Heart left ventricle (tissue), 16 donors: Measurements from ENCODE around the gene CASP1. TPM values are rescaled to one million over a fixed set of nuclear protein-coding genes. Genes with fewer than 3 reads are reported as not detected.

Experiments used
- ATAC-seq, 4 donors: fragments of 200-7000 bp; cut with Tn5 transposase; one replicate each; pipeline ENCODE4 v1.9.1; 2020 to 2022; ENCODE audit warnings: moderate library complexity in 4 of 4, mild to moderate bottlenecking in 3 of 4, moderate number of reproducible peaks in 1 of 4
- DNase-seq, 5 donors: peaks; one replicate each; pipeline ENCODE4 v3.0.0-alpha.2; 2020
- H3K27ac ChIP-seq, 12 donors: fragments of 200-600 bp; sonication (generic) in 4 of 12; one replicate each; pipeline versions ENCODE4 v1.5.0 to v1.8.0; 2016 to 2022; ENCODE audit warnings: mild to moderate bottlenecking in 2 of 12
- H3K27me3 ChIP-seq, 9 donors: fragments of 200-600 bp; sonication (generic) in 2 of 9; one replicate each; pipeline versions ENCODE4 v1.5.1 to v1.8.0; 2016 to 2022; ENCODE audit warnings: mild to moderate bottlenecking in 3 of 9
- H3K36me3 ChIP-seq, 9 donors: fragments of 200-600 bp; sonication (generic) in 2 of 9; one replicate each; pipeline versions ENCODE4 v1.5.0 to v1.8.0; 2018 to 2022; ENCODE audit warnings: mild to moderate bottlenecking in 2 of 9
- H3K4me1 ChIP-seq, 12 donors: fragments of 200-600 bp; sonication (generic) in 4 of 12; one replicate each; pipeline versions ENCODE4 v1.5.0 to v1.8.0; 2016 to 2022; ENCODE audit warnings: mild to moderate bottlenecking in 3 of 12
- H3K4me3 ChIP-seq, 12 donors: fragments of 200-600 bp; sonication (generic) in 4 of 12; one replicate each; pipeline versions ENCODE4 v1.5.0 to v1.8.0; 2017 to 2022; ENCODE audit warnings: mild to moderate bottlenecking in 9 of 12, moderate library complexity in 4 of 12
- H3K9me3 ChIP-seq, 12 donors: fragments of 200-600 bp; sonication (generic) in 4 of 12; one replicate each; pipeline versions ENCODE4 v1.5.0 to v1.8.0; 2016 to 2022; ENCODE audit warnings: mild to moderate bottlenecking in 1 of 12
- CTCF ChIP-seq, 12 donors: fragments of 200-600 bp; sonication (generic) in 4 of 12; IDR thresholded peaks; one replicate each; pipeline versions ENCODE4 v1.5.0 to v1.8.0; 2018 to 2022; ENCODE audit warnings: antibody characterized with exemption in 12 of 12, mild to moderate bottlenecking in 5 of 12
- POLR2A ChIP-seq, 2 donors: fragments of 450-650 bp; IDR thresholded peaks; one replicate each; pipeline ENCODE4 v1.6.1; 2017; ENCODE audit warnings: antibody characterized with exemption in 2 of 2, mild to moderate bottlenecking in 2 of 2, moderate library complexity in 2 of 2
- WGBS, 4 donors: extraction: QIAGEN DNeasy Blood & Tissue Kit in 2 of 4; methylation state at CpG; one replicate each; pipeline versions ENCODE4 v1.1.5 to v1.1.7; 2013 to 2018; 5-methylcytosine and 5-hydroxymethylcytosine counted together
- intact Hi-C, 10 donors: fragments of 100-400 bp; cut with DNase I; formaldehyde crosslinking; loops; one replicate each; pipeline versions ENCODE4 v1.11.1 to v1.14.2; 2022
- polyA plus RNA-seq, 2 donors: library from polyadenylated mRNA; stranded (reverse); fragments of 200-250 nt; gene quantifications; one replicate each; pipeline ENCODE4 v1.2.3, GENCODE V29; 2013
- total RNA-seq, 9 donors: library from RNA; depleted of rRNA in 2 of 9; stranded (reverse); fragments of >200 nt in 2 of 9; fragmentation: NEBNext Ultra II Directional in 3 of 9; extraction: Animal tissue kit (Norgen Biotek cat#: 25700) in 3 of 9; gene quantifications; one replicate each; pipeline versions ENCODE4 v1.1.0 to v1.2.4, GENCODE V29; 2016 to 2023
- donor health status: ischemic (EF 13 %, LVEDD 7.1; RV severe dilation, severe dysfunction).
- donor health status: healthy with polysubstance abuse.
- donor health status: DM: no; HTN: yes; CAD: no.
- donor health status: DM: no; HTN: no; CAD: no.
- donor health status: ischemic (EF 25% LVEDD 6.9; RV normal size, moderate dysfunction).
- donor health status: ischemic (EF 25% LVEDD 5.7; RV mildly dilated, moderate dysfunction).
- donor health status: healthy.
- donor health status: DM: yes; HTN: yes; CAD: no.
- donor health status: ischemic (EF 35%, LVEDD 5.7; RV mildly dilated, moderate dysfunction).
- donor health status: nonischemic (EF 11% LVEDD 7.7; RV severe dilation, severe dysfunction).
- donor health status: DM: yes; HTN: yes; CAD: no.
- donor health status: PGD.
- donor health status: ischemic (EF 29% LVEDD 5.4; RV normal size, mild dysfunction).
- donor health status: nonischemic (EF 23%, LVEDD 6.1; RV moderate dilation, normal function).

CASP1 gene
- total and polyA plus RNA-seq, 11 donors: 2.8 to 68.4 (median 7.8) TPM

- no peak for ATAC-seq
- 41 to 53% (median 50%) methylated on average over 2 of the region's 2 CpGs for WGBS, 4 donors
- Histone ChIP-seq H3K27ac (peak overlapping the region in 1 of 12 donors; percentile 74), H3K9me3 (peaks cover 0 to 3% (median 0%) of the 10 kb centered on the region in 12 donors), H3K36me3 (peaks cover 0 to 30% (median 23%) of the 10 kb centered on the region in 9 donors), H3K4me3 (peak overlapping the region in 1 of 12 donors; percentile 23), H3K4me1 (peaks cover 0 to 15% (median 0%) of the 10 kb centered on the region in 12 donors), H3K27me3 (no peaks in the 10 kb centered on the region)
- TF ChIP-seq CTCF (IDR thresholded peaks at IDR 0.05) (no peak), POLR2A (IDR thresholded peaks at IDR 0.05) (no peak)
- DNase-seq: no peak
- intact Hi-C loops: no loop called here
Observed at GRCh38 chr11:105022527-105022926, 12.4 kb downstream of the CASP1 start.

- TF ChIP-seq CTCF (IDR thresholded peaks at IDR 0.05) (no peak), POLR2A (IDR thresholded peaks at IDR 0.05) (no peak)
- no peak for ATAC-seq
- intact Hi-C loops: no loop called here
Observed at GRCh38 chr11:105007463-105007862, 27.5 kb downstream of the CASP1 start.

GRCh38 chr11:105005451-105005845 lies 29.5 kb downstream of the CASP1 start:
- Histone ChIP-seq H3K4me1 (no peaks in the 10 kb centered on the region), H3K36me3 (no peaks in the 10 kb centered on the region), H3K27ac (no peak overlapping the region), H3K27me3 (no peaks in the 10 kb centered on the region), H3K4me3 (no peak overlapping the region), H3K9me3 (no peaks in the 10 kb centered on the region)
- no peak for DNase-seq
- TF ChIP-seq POLR2A (IDR thresholded peaks at IDR 0.05) (no peak), CTCF (IDR thresholded peaks at IDR 0.05) (no peak)
- ATAC-seq: no peak
- 71 to 86% (median 83%) methylated on average over 3 of the region's 3 CpGs for WGBS, 4 donors
- intact Hi-C loops: no loop called here

More at GRCh38 chr11:105007463-105007862, 27.5 kb downstream of the CASP1 start:
- no peaks in the 10 kb centered on the region for H3K36me3 ChIP-seq
- no peaks in the 10 kb centered on the region for H3K27me3 ChIP-seq
- H3K4me1 ChIP-seq: no peaks in the 10 kb centered on the region
- no peak for DNase-seq
- H3K27ac ChIP-seq: no peak overlapping the region
- no peak overlapping the region for H3K4me3 ChIP-seq
- H3K9me3 ChIP-seq: no peaks in the 10 kb centered on the region

GRCh38 chr11:105004021-105004420 lies 30.9 kb downstream of the CASP1 start:
- WGBS, 4 donors: 56 to 76% (median 70%) methylated on average over 3 of the region's 3 CpGs
- ATAC-seq (no peak), DNase-seq (no peak)
- TF ChIP-seq CTCF (IDR thresholded peaks at IDR 0.05) (no peak), POLR2A (IDR thresholded peaks at IDR 0.05) (no peak)
- H3K4me1 ChIP-seq: no peaks in the 10 kb centered on the region
- H3K36me3 ChIP-seq: no peaks in the 10 kb centered on the region
- H3K27me3 ChIP-seq: no peaks in the 10 kb centered on the region
- intact Hi-C loops: no loop called here
- H3K9me3 ChIP-seq: no peaks in the 10 kb centered on the region
- H3K27ac ChIP-seq: no peak overlapping the region
- H3K4me3 ChIP-seq: no peak overlapping the region
